Large intestine (tissue), 3 donors: ENCODE results near the gene ZKSCAN5. TPM values are rescaled to one million over a fixed set of nuclear protein-coding genes. Genes with fewer than 3 reads are reported as not detected.

ENCODE experiments used
- DNase-seq, 2 donors: peaks; one replicate each; pipeline versions ENCODE4 v3.0.0 to v3.0.0-alpha.2; 2013
- H3K27ac ChIP-seq: one replicate; pipeline ENCODE4 v1.5.1; 2013; ENCODE audit warnings: low read length
- H3K27me3 ChIP-seq: 2 replicates; pipeline ENCODE4 v1.6.1; 2013; ENCODE audit warnings: low read length; ENCODE audit not compliant: control insufficient read depth, insufficient read depth
- H3K36me3 ChIP-seq: 2 replicates; pipeline ENCODE4 v1.6.1; 2013; ENCODE audit warnings: low read length; ENCODE audit not compliant: control insufficient read depth, insufficient read depth
- H3K4me1 ChIP-seq: one replicate; pipeline ENCODE4 v1.6.1; 2013; ENCODE audit warnings: low read length; ENCODE audit not compliant: control insufficient read depth, insufficient read depth
- H3K4me3 ChIP-seq: one replicate; pipeline ENCODE4 v1.5.1; 2013; ENCODE audit warnings: low read length
- H3K9me3 ChIP-seq: one replicate; pipeline ENCODE4 v1.6.1; 2013; ENCODE audit warnings: mild to moderate bottlenecking, low read depth, low read length, moderate library complexity; ENCODE audit not compliant: control insufficient read depth
- WGBS: methylation state at CpG from one replicate; pipeline ENCODE4 v1.1.5; 2013; ENCODE audit warnings: low lambda C conversion rate; ENCODE audit not compliant: insufficient coverage; 5-methylcytosine and 5-hydroxymethylcytosine counted together
- polyA plus RNA-seq: library from polyadenylated mRNA; unstranded; fragments of 120-200 nt; gene quantifications from one replicate; pipeline ENCODE4 v1.2.1, GENCODE V29; 2013

The ZKSCAN5 gene
- polyA plus RNA-seq, 1 donor, result 8.6 TPM

GRCh38 chr7:99551334-99551733 is 46.9 kb downstream of the ZKSCAN5 start:
- no CpG with 5 or more reads among the region's 15 CpGs for WGBS
- H3K36me3 ChIP-seq, result peaks cover 11% of the 10 kb centered on the region
- no peaks in the 10 kb centered on the region for H3K27me3 ChIP-seq
- DNase-seq, result peak in 1 of 2 donors; percentile 44
- peak overlapping the region; percentile 97 for H3K4me3 ChIP-seq
- peaks cover 5% of the 10 kb centered on the region for H3K9me3 ChIP-seq
- H3K4me1 ChIP-seq, result no peaks in the 10 kb centered on the region
- peak overlapping the region; percentile 60 for H3K27ac ChIP-seq

GRCh38 chr7:99551767-99552463 is 47.5 kb downstream of the ZKSCAN5 start, which contains the start of gene FAM200A:
Gene FAM200A, minus strand, starts transcription at chr7:99552114. Its CDS starts 3,707 bp downstream, at chr7:99548407.
- Histone ChIP-seq H3K4me1 (no peaks in the 10 kb centered on the region), H3K36me3 (peaks cover 11% of the 10 kb centered on the region), H3K27me3 (no peaks in the 10 kb centered on the region), H3K27ac (peak within 1 kb of the TSS; percentile 60), H3K9me3 (peaks cover 5% of the 10 kb centered on the region), H3K4me3 (peak within 1 kb of the TSS; percentile 97)
- DNase-seq, result peak; percentile 93 to 95
- 0% methylated on average over 4 of the region's 37 CpGs for WGBS

- WGBS, result 100% methylated on average over 2 of the region's 4 CpGs
- no peak for DNase-seq
- H3K4me1 ChIP-seq, result peaks cover 5% of the 10 kb centered on the region
These were observed 48.6 kb downstream of the ZKSCAN5 start for GRCh38 chr7:99553039-99553438.

GRCh38 chr7:99554939-99555338 is 50.5 kb downstream of the ZKSCAN5 start:
- Histone ChIP-seq H3K9me3 (peaks cover 3% of the 10 kb centered on the region), H3K27ac (no peak overlapping the region)
- WGBS, result 88% methylated on average over 1 of the region's 2 CpGs

More at GRCh38 chr7:99553039-99553438, 48.6 kb downstream of the ZKSCAN5 start:
- H3K4me3 ChIP-seq, result no peak overlapping the region
- H3K27ac ChIP-seq, result no peak overlapping the region
- peaks cover 5% of the 10 kb centered on the region for H3K9me3 ChIP-seq
- H3K36me3 ChIP-seq, result peaks cover 4% of the 10 kb centered on the region
- no peaks in the 10 kb centered on the region for H3K27me3 ChIP-seq

GRCh38 chr7:99557196-99557607 is 52.7 kb downstream of the ZKSCAN5 start:
- peaks cover 3% of the 10 kb centered on the region for H3K9me3 ChIP-seq
- DNase-seq, result peak in 1 of 2 donors; percentile 15
- no peak overlapping the region for H3K27ac ChIP-seq
- peaks cover 8% of the 10 kb centered on the region for H3K4me1 ChIP-seq
- WGBS, result no CpG with 5 or more reads among the region's 4 CpGs
- H3K4me3 ChIP-seq, result peak overlapping the region; percentile 99
- no peaks in the 10 kb centered on the region for H3K27me3 ChIP-seq
- peaks cover 19% of the 10 kb centered on the region for H3K36me3 ChIP-seq

More at GRCh38 chr7:99554939-99555338, 50.5 kb downstream of the ZKSCAN5 start:
- Histone ChIP-seq H3K36me3 (no peaks in the 10 kb centered on the region), H3K4me1 (peaks cover 8% of the 10 kb centered on the region), H3K4me3 (no peak overlapping the region), H3K27me3 (no peaks in the 10 kb centered on the region)
- DNase-seq, result no peak

GRCh38 chr7:99557940-99558305 is 53.5 kb downstream of the ZKSCAN5 start:
- WGBS, result 6% methylated on average over 3 of the region's 17 CpGs
- Histone ChIP-seq H3K4me3 (peak overlapping the region; percentile 99), H3K4me1 (peaks cover 8% of the 10 kb centered on the region), H3K36me3 (peaks cover 26% of the 10 kb centered on the region), H3K9me3 (peaks cover 3% of the 10 kb centered on the region), H3K27ac (peak overlapping the region; percentile 94), H3K27me3 (no peaks in the 10 kb centered on the region)
- no peak for DNase-seq

- H3K27ac ChIP-seq, result peak within 1 kb of the TSS; percentile 94
- peaks cover 3% of the 10 kb centered on the region for H3K9me3 ChIP-seq
- H3K27me3 ChIP-seq, result no peaks in the 10 kb centered on the region
- WGBS, result no CpG with 5 or more reads among the region's 73 CpGs
- H3K4me3 ChIP-seq, result peak within 1 kb of the TSS; percentile 99
- peaks cover 8% of the 10 kb centered on the region for H3K4me1 ChIP-seq
- peak; percentile 87 to 94 for DNase-seq
- peaks cover 30% of the 10 kb centered on the region for H3K36me3 ChIP-seq
These were observed 54.1 kb downstream of the ZKSCAN5 start, which contains the start of gene ZNF655 for GRCh38 chr7:99558306-99559174. Gene ZNF655, plus strand, starts transcription at chr7:99558642. Its CDS starts 1,918 bp downstream, at chr7:99560560.

- Histone ChIP-seq H3K27ac (peak overlapping the region; percentile 94), H3K9me3 (peaks cover 3% of the 10 kb centered on the region), H3K4me1 (peaks cover 8% of the 10 kb centered on the region), H3K36me3 (peaks cover 38% of the 10 kb centered on the region), H3K4me3 (peak overlapping the region; percentile 99), H3K27me3 (no peaks in the 10 kb centered on the region)
- no peak for DNase-seq
- WGBS, result 8% methylated on average over 10 of the region's 31 CpGs
These were observed 54.9 kb downstream of the ZKSCAN5 start for GRCh38 chr7:99559175-99559915.

GRCh38 chr7:99560834-99561736 is 56.6 kb downstream of the ZKSCAN5 start:
- peaks cover 49% of the 10 kb centered on the region for H3K36me3 ChIP-seq
- no peak overlapping the region for H3K27ac ChIP-seq
- H3K4me1 ChIP-seq, result peaks cover 8% of the 10 kb centered on the region

More at GRCh38 chr7:99560834-99561736, 56.6 kb downstream of the ZKSCAN5 start:
- DNase-seq, result no peak
- WGBS, result 80% methylated on average over 1 of the region's 7 CpGs
- no peaks in the 10 kb centered on the region for H3K27me3 ChIP-seq
- peaks cover 3% of the 10 kb centered on the region for H3K9me3 ChIP-seq
- H3K4me3 ChIP-seq, result no peak overlapping the region
